Esophagus squamous epithelium (tissue), 5 donors: ENCODE results near the gene EPS8. TPM values are rescaled to one million over a fixed set of nuclear protein-coding genes. Genes with fewer than 3 reads are reported as not detected.
A peak's percentile ranks its signal among the peaks of the same experiment; 100 is the strongest.

Source experiments
- DNase-seq: peaks from one replicate; lab custom pipeline; 2025; lab: John Stamatoyannopoulos, UW
- H3K27ac ChIP-seq, 4 donors: fragments of 200-600 bp; sonication (generic); one replicate each; pipeline ENCODE4 v1.5.1; 2016 to 2019; ENCODE audit warnings: mild to moderate bottlenecking in 1 of 4
- H3K27me3 ChIP-seq, 4 donors: fragments of 200-600 bp; sonication (generic); 1 replicate in 3 of 4; 2 replicates in 1 of 4; pipeline versions ENCODE4 v1.5.1 to v1.6.0; 2017 to 2021; ENCODE audit warnings: antibody characterized with exemption in 1 of 4
- H3K36me3 ChIP-seq, 3 donors: fragments of 200-600 bp; sonication (generic); one replicate each; pipeline ENCODE4 v1.5.1; 2016 to 2019
- H3K4me1 ChIP-seq, 3 donors: fragments of 200-600 bp; sonication (generic); one replicate each; pipeline ENCODE4 v1.5.1; 2017 to 2019
- H3K4me3 ChIP-seq, 4 donors: fragments of 200-600 bp; sonication (generic); 1 replicate in 3 of 4; 2 replicates in 1 of 4; pipeline ENCODE4 v1.5.1; 2016 to 2019; ENCODE audit warnings: mild to moderate bottlenecking in 2 of 4, moderate library complexity in 1 of 4
- H3K9me3 ChIP-seq, 3 donors: fragments of 200-600 bp; sonication (generic); one replicate each; pipeline ENCODE4 v1.5.1; 2016 to 2019
- CTCF ChIP-seq, 6 experiments: fragments of 450-650 bp in 4 of 6; fragments of 200-600 bp in 2 of 6; sonication (generic) in 2 of 6; IDR thresholded peaks; one replicate each; pipeline ENCODE4 v1.5.1; 2016 to 2019; ENCODE audit warnings: antibody characterized with exemption in 6 of 6, mild to moderate bottlenecking in 4 of 6, moderate library complexity in 4 of 6
- POLR2A ChIP-seq, 4 donors: fragments of 450-650 bp; IDR thresholded peaks; one replicate each; pipeline ENCODE4 v1.6.1; 2017; ENCODE audit warnings: antibody characterized with exemption in 4 of 4, mild to moderate bottlenecking in 4 of 4, moderate library complexity in 3 of 4
- WGBS, 2 donors: methylation state at CpG; one replicate each; pipeline ENCODE4 v1.1.5; 2018; 5-methylcytosine and 5-hydroxymethylcytosine counted together
- intact Hi-C: fragments of 100-400 bp; cut with DNase I; formaldehyde crosslinking; loops from one replicate; pipeline ENCODE4 v1.15.0; 2022
- total RNA-seq, 4 donors: library from RNA; depleted of rRNA; stranded (reverse); fragments of >200 nt; gene quantifications; one replicate each; pipeline ENCODE4 v1.1.0, GENCODE V29; 2016
- donor health status: DM: yes; HTN: yes; CAD: no.

The EPS8 gene
- total RNA-seq, 4 donors from 2014 or later, result 14.2 to 56.6 (median 17.7) TPM

- H3K36me3 ChIP-seq, result no peaks in the 10 kb centered on the region
- H3K27ac ChIP-seq, result no peak overlapping the region
- H3K9me3 ChIP-seq, result no peaks in the 10 kb centered on the region
- intact Hi-C loops, result no loop called here
- 64 to 78% methylated on average over 4 to 5 of the region's 5 CpGs for WGBS, 2 donors
- H3K4me1 ChIP-seq, result peaks cover 0 to 15% (median 13%) of the 10 kb centered on the region in 3 donors
- DNase-seq, result no peak
- no peak overlapping the region for H3K4me3 ChIP-seq
- TF ChIP-seq CTCF (IDR thresholded peaks at IDR 0.05) (no peak), POLR2A (IDR thresholded peaks at IDR 0.05) (no peak)
- no peaks in the 10 kb centered on the region for H3K27me3 ChIP-seq
These were observed 193.0 kb downstream of the EPS8 start for GRCh38 chr12:15596174-15596573.

GRCh38 chr12:15592934-15593333 lies 196.3 kb downstream of the EPS8 start:
- no peak for DNase-seq
- Histone ChIP-seq H3K4me3 (no peak overlapping the region), H3K27me3 (peaks cover 0 to 11% (median 0%) of the 10 kb centered on the region in 4 donors), H3K27ac (no peak overlapping the region), H3K9me3 (no peaks in the 10 kb centered on the region), H3K36me3 (no peaks in the 10 kb centered on the region), H3K4me1 (peaks cover 0 to 13% (median 0%) of the 10 kb centered on the region in 3 donors)
- TF ChIP-seq POLR2A (IDR thresholded peaks at IDR 0.05), result no peak
- TF ChIP-seq CTCF (IDR thresholded peaks at IDR 0.05), result no peak
- WGBS, 2 donors, result 68 to 74% methylated on average over 4 of the region's 4 CpGs
- intact Hi-C loops, result no loop called here

DNA sequence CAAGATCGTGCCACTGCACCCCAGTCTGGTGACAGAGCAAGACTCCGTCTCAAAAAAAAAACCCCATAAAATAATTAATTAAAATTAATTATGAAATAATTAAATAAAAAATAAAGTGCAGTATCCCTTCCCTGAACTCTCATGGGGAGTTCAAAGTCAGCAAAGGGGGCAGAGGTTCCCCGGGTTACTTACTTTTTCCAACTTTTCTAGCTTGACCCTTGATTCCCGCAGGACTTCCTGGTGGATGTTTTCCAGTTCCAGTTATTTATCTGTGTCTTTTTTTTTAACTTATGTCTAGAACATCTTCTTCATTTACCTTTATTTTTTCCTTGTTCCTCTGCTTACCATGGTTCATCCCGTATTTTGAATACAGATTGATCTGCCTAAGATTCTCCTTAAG lies 197.4 kb downstream of the EPS8 start:
- TF ChIP-seq CTCF (IDR thresholded peaks at IDR 0.05), result no peak
- no peak for TF ChIP-seq POLR2A (IDR thresholded peaks at IDR 0.05)
- intact Hi-C loops, result no loop called here
- 88 to 96% methylated on average over 5 of the region's 5 CpGs for WGBS, 2 donors
- no peak for DNase-seq
- H3K9me3 ChIP-seq, result no peaks in the 10 kb centered on the region
- H3K4me1 ChIP-seq, result peaks cover 0 to 13% (median 0%) of the 10 kb centered on the region in 3 donors
- peaks cover 0 to 14% (median 0%) of the 10 kb centered on the region in 4 donors for H3K27me3 ChIP-seq
- no peak overlapping the region for H3K27ac ChIP-seq
- H3K4me3 ChIP-seq, result no peak overlapping the region
- H3K36me3 ChIP-seq, result no peaks in the 10 kb centered on the region

- H3K9me3 ChIP-seq, result no peaks in the 10 kb centered on the region
- peaks cover 0 to 28% (median 0%) of the 10 kb centered on the region in 4 donors for H3K27me3 ChIP-seq
- peak overlapping the region in 3 of 4 donors; percentile 25 to 59 (median 25) for H3K4me3 ChIP-seq
- peaks cover 0 to 13% (median 0%) of the 10 kb centered on the region in 3 donors for H3K4me1 ChIP-seq
- TF ChIP-seq CTCF (IDR thresholded peaks at IDR 0.05) (peak; percentile 75 to 93 (median 88)), POLR2A (IDR thresholded peaks at IDR 0.05) (no peak)
- peak overlapping the region in 2 of 4 donors; percentile 1 to 36 for H3K27ac ChIP-seq
- intact Hi-C loops, result no loop called here
- DNase-seq, result no peak
- no peaks in the 10 kb centered on the region for H3K36me3 ChIP-seq
- 3 to 11% methylated on average over 16 of the region's 16 CpGs for WGBS, 2 donors
These were observed 198.9 kb downstream of the EPS8 start for GRCh38 chr12:15590180-15590826.

DNA sequence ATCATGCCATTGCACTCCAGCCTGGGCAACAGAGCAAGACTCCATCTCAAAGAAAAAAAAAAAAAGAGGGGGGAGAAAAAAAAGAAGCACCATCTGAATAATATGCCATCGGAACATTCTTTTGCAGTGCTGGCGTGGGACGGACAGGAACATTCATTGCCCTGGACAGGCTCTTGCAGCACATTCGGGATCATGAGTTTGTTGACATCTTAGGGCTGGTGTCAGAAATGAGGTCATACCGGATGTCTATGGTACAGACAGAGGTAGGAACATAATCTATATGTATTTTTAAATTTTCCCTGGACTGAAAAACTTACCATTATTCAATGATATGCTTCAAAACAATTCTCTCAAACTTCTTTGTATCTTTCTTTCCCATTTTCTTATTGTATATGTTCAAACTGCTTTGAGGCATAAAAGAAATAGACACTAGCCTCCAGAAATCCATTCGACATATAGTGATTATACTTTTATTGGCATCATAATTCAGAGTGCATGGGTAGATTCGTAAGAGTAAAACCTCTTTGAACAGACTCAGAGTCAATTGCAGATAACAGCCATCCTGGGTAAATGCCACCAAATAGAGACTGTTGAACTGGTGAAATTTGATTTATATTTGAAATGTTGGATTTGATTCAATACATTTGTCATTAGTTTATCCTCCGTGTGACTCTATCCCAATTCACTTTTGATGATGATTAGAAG lies 199.7 kb downstream of the EPS8 start:
- H3K9me3 ChIP-seq, result no peaks in the 10 kb centered on the region
- no peak overlapping the region for H3K27ac ChIP-seq
- H3K36me3 ChIP-seq, result no peaks in the 10 kb centered on the region
- TF ChIP-seq CTCF (IDR thresholded peaks at IDR 0.05) (no peak), POLR2A (IDR thresholded peaks at IDR 0.05) (no peak)
- DNase-seq, result no peak
- peaks cover 0 to 30% (median 0%) of the 10 kb centered on the region in 4 donors for H3K27me3 ChIP-seq
- peaks cover 0 to 13% (median 0%) of the 10 kb centered on the region in 3 donors for H3K4me1 ChIP-seq
- WGBS, 2 donors, result 71% methylated on average over 8 of the region's 8 CpGs
- intact Hi-C loops, result loop anchor here (5.0 kb wide), 1 partner anchor 268 kb away; no protein-coding TSS in a partner anchor
- no peak overlapping the region for H3K4me3 ChIP-seq
